ENCODE measurements around the gene PELI2.

DNA sequence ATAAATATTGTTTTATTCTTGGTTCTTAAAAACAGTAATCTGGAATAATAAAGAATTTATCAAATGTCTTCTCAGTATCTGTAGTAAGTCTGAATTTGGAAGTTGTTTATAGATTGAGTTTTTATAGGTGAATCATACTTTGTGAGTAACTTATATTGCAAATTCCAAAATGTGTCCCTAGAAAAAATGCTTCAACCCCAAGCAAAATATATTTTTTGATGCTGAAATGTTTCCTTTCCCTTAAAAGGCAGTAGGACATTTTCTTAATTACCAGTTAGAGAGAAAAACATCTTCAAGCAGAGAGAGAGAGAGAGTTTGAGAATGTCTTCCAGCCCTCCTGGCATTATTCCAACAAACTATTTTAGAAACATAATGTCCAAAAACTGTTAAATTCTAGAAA is 37.9 kb downstream of the PELI2 start:
- TF ChIP-seq, protein P1, sequence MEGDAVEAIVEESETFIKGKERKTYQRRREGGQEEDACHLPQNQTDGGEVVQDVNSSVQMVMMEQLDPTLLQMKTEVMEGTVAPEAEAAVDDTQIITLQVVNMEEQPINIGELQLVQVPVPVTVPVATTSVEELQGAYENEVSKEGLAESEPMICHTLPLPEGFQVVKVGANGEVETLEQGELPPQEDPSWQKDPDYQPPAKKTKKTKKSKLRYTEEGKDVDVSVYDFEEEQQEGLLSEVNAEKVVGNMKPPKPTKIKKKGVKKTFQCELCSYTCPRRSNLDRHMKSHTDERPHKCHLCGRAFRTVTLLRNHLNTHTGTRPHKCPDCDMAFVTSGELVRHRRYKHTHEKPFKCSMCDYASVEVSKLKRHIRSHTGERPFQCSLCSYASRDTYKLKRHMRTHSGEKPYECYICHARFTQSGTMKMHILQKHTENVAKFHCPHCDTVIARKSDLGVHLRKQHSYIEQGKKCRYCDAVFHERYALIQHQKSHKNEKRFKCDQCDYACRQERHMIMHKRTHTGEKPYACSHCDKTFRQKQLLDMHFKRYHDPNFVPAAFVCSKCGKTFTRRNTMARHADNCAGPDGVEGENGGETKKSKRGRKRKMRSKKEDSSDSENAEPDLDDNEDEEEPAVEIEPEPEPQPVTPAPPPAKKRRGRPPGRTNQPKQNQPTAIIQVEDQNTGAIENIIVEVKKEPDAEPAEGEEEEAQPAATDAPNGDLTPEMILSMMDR (IDR thresholded peaks at IDR 0.05; ENCODE audit: insufficient read depth, low read length, poor library complexity, severe bottlenecking) = no peak
- no peak for TF ChIP-seq EZH2phosphoT487 (conservative IDR thresholded peaks at IDR 0.05; ENCODE audit: low read length)

Measured in SU-DHL-6 (cell line).